UCSD-AML1 (cell line): ENCODE data around the gene SP1.
A peak's percentile ranks its signal among the peaks of the same experiment; 100 is the strongest.
"Not testable (repeated sequence)": the region's sequence is repeated elsewhere in the genome, so short reads cannot be mapped to it uniquely, and the experiment has no call there.

Experiments
- DNase-seq: peaks from one replicate; lab custom pipeline; 2025; ENCODE audit not compliant: unreplicated experiment; lab: John Stamatoyannopoulos, UW

Gene SP1

GRCh38 chr12:53413485-53414204 is 33.7 kb downstream of the SP1 start:
- DNase-seq: no peak

- no peak for DNase-seq
Measured at GRCh38 chr12:53414756-53415417, 34.9 kb downstream of the SP1 start.

GRCh38 chr12:53415752-53416389 is 35.9 kb downstream of the SP1 start:
- DNase-seq: not testable (repeated sequence)

- DNase-seq: not testable (repeated sequence)
Measured at GRCh38 chr12:53417291-53417816, 37.4 kb downstream of the SP1 start.

GRCh38 chr12:53418221-53418620 is 38.2 kb downstream of the SP1 start:
- DNase-seq: no peak

GRCh38 chr12:53419756-53420155 is 39.8 kb downstream of the SP1 start:
- no peak for DNase-seq

- not testable (repeated sequence) for DNase-seq
Measured at GRCh38 chr12:53422247-53422646, 42.3 kb downstream of the SP1 start.

GRCh38 chr12:53423597-53423996 is 43.6 kb downstream of the SP1 start, which contains the start of gene AMHR2:
Gene AMHR2 (plus strand): TSS chr12:53423855. CDS start chr12:53423935, 80 bp downstream.
- DNase-seq: no peak

- no peak for DNase-seq
Measured at GRCh38 chr12:53424626-53425514, 44.9 kb downstream of the SP1 start.

- DNase-seq: no peak
Measured at GRCh38 chr12:53425515-53426150, 45.7 kb downstream of the SP1 start.

GRCh38 chr12:53427905-53428594 is 48.1 kb downstream of the SP1 start:
- no peak for DNase-seq

- DNase-seq: no peak
Measured at GRCh38 chr12:53428741-53429140, 48.8 kb downstream of the SP1 start.

- no peak for DNase-seq
Measured at GRCh38 chr12:53430116-53430515, 50.1 kb downstream of the SP1 start.

GRCh38 chr12:53431187-53431586 is 51.2 kb downstream of the SP1 start:
- DNase-seq: no peak

- not testable (repeated sequence) for DNase-seq
Measured at GRCh38 chr12:53435326-53435725, 55.4 kb downstream of the SP1 start.

- not testable (repeated sequence) for DNase-seq
Measured at GRCh38 chr12:53439582-53439981, 59.6 kb downstream of the SP1 start.

GRCh38 chr12:53441040-53441833 is 61.3 kb downstream of the SP1 start, which contains the start of gene PRR13:
Gene PRR13 (plus strand): TSS chr12:53441734. CDS start chr12:53442715, 981 bp downstream.
- peak; percentile 97 for DNase-seq

- no peak for DNase-seq
Measured at GRCh38 chr12:53443955-53444354, 64.0 kb downstream of the SP1 start.
